Panc1 (cell line): Measurements from ENCODE around the gene FAM151B. TPM values are rescaled to one million over a fixed set of nuclear protein-coding genes. Genes with fewer than 3 reads are reported as not detected.
"Not testable (repeated sequence)": the region's sequence is repeated elsewhere in the genome, so short reads cannot be mapped to it uniquely, and the experiment has no call there.

Source experiments
- ATAC-seq: fragments of 200-7000 bp; cut with Tn5 transposase; 2 replicates; pipeline ENCODE4 v1.9.1; 2020; ENCODE audit warnings: mild to moderate bottlenecking, moderate library complexity
- BruUV-seq: library from RNA; stranded (reverse); fragments of 400-500 nt; replicated peaks from 2 replicates; lab custom pipeline; 2021; lab: Mats Ljungman, UMichigan
- CTCF ChIA-PET: fragments of 300-600 bp; sonication (Branson Sonifier 250); formaldehyde crosslinking; loops from one replicate; lab custom pipeline; 2022; ENCODE audit warnings: antibody characterized with exemption; lab: Charles Lee
- POLR2A ChIA-PET: fragments of 300-600 bp; sonication (Branson Sonifier 250); formaldehyde crosslinking; loops from one replicate; lab custom pipeline; 2022; ENCODE audit warnings: antibody characterized with exemption; lab: Charles Lee
- DNase-seq: peaks from one replicate; pipeline ENCODE4 v3.0.0-alpha.2; 2010; ENCODE audit warnings: low read depth, low spot score
- H3K27ac ChIP-seq: 2 replicates; pipeline ENCODE4 v1.5.1; 2011; ENCODE audit warnings: mild to moderate bottlenecking, low read length, inconsistent platforms
- H3K27me3 ChIP-seq: fragments of 200-500 bp; sonication (Bioruptor generic); 2 replicates; pipeline ENCODE4 v1.6.0; 2014; ENCODE audit warnings: low read length, inconsistent platforms; ENCODE audit not compliant: control insufficient read depth, insufficient read depth
- H3K36me3 ChIP-seq: fragments of 200-500 bp; sonication (Bioruptor generic); 2 replicates; pipeline ENCODE4 v1.5.1; 2014; ENCODE audit warnings: inconsistent platforms, mild to moderate bottlenecking, low read length, moderate library complexity; ENCODE audit not compliant: control insufficient read depth, insufficient read depth
- H3K4me1 ChIP-seq: 2 replicates; pipeline ENCODE4 v1.5.1; 2011; ENCODE audit warnings: inconsistent platforms, mild to moderate bottlenecking, low read length, moderate library complexity; ENCODE audit not compliant: control insufficient read depth, insufficient read depth
- H3K4me3 ChIP-seq, 2 experiments: 2 replicates each; pipeline ENCODE4 v1.5.1; 2011 to 2012; ENCODE audit warnings: low read depth in 2 of 2, low read length in 2 of 2, mild to moderate bottlenecking in 2 of 2, inconsistent platforms in 1 of 2, moderate library complexity in 1 of 2
- H3K9me3 ChIP-seq: fragments of 200-500 bp; sonication (Bioruptor generic); 2 replicates; pipeline ENCODE4 v1.5.1; 2014; ENCODE audit warnings: low read depth, mild to moderate bottlenecking, inconsistent platforms, low read length, moderate library complexity; ENCODE audit not compliant: control insufficient read depth, insufficient read depth
- CTCF ChIP-seq: fragments of 450-650 bp; IDR thresholded peaks from 2 replicates; pipeline ENCODE4 v1.5.1; 2017; ENCODE audit warnings: mild to moderate bottlenecking
- POLR2AphosphoS5 ChIP-seq: IDR thresholded peaks from 2 replicates; pipeline ENCODE4 v1.6.1; 2012; ENCODE audit warnings: mild to moderate bottlenecking, low read depth, low read length, moderate library complexity
- REST ChIP-seq, 2 experiments: IDR thresholded peaks; 2 replicates each; pipeline ENCODE4 v1.6.1; 2011 to 2012; ENCODE audit warnings: low read depth in 2 of 2, control low read depth in 1 of 2, low read length in 1 of 2, mild to moderate bottlenecking in 1 of 2, moderate library complexity in 1 of 2; ENCODE audit not compliant: insufficient read depth in 1 of 2
- SIN3A ChIP-seq: IDR thresholded peaks from 2 replicates; pipeline ENCODE4 v1.6.1; 2012; ENCODE audit warnings: low read depth, mild to moderate bottlenecking, low read length, moderate library complexity, borderline replicate concordance; ENCODE audit not compliant: insufficient read depth
- TCF7L2 ChIP-seq: IDR thresholded peaks from 2 replicates; pipeline ENCODE4 v1.6.1; 2011; ENCODE audit warnings: mild to moderate bottlenecking, low read depth, low read length, inconsistent platforms
- in situ Hi-C: cut with HindIII; loops from 2 replicates; pipeline ENCODE4 v1.10.0; 2016; ENCODE audit warnings: low sequenced_read_pairs, low pct_unique_long_range_greater_than_20kb
- intact Hi-C: fragments of 100-400 bp; cut with micrococcal nuclease; formaldehyde crosslinking; loops from one replicate; pipeline ENCODE4 v1.10.0; 2022; ENCODE audit not compliant: unreplicated experiment
- total RNA-seq: library from RNA; stranded (reverse); gene quantifications from one replicate; pipeline ENCODE4 v1.2.1, GENCODE V29; 2021; ENCODE audit not compliant: unreplicated experiment

Gene FAM151B
- total RNA-seq, 1 experiment from 2014 or later = 2.8 TPM

- in situ Hi-C loops (no loop called here), intact Hi-C loops (no loop called here)
- H3K4me1 ChIP-seq = no peaks in the 10 kb centered on the region
- DNase-seq = no peak
- H3K9me3 ChIP-seq = peaks cover 5% of the 10 kb centered on the region; the same call in 1 of the 2 replicates
- no peak for ATAC-seq
- ChIA-PET CTCF (interaction anchor here (0.7 to 1.1 kb wide), 2 partner anchors 14 to 25 kb away, joined by 3 to 4 read pairs; no protein-coding TSS in a partner anchor), POLR2A (no interaction called here)
- no peaks in the 10 kb centered on the region for H3K27me3 ChIP-seq
- H3K4me3 ChIP-seq = no peak overlapping the region
- H3K27ac ChIP-seq = no peak overlapping the region
- TSS peak; percentile 24 for BruUV-seq
- H3K36me3 ChIP-seq = 0 out of 2 replicates have a peak, but pooled peaks cover 2% of the 10 kb centered on the region
- no peak for TF ChIP-seq REST (IDR thresholded peaks at IDR 0.05; ENCODE audit: insufficient read depth in 1 of 2, low read depth in 2 of 2, low read length in 1 of 2)
- TF ChIP-seq CTCF = no peak
- TF ChIP-seq TCF7L2 = no peak
- no peak for TF ChIP-seq POLR2AphosphoS5
- no peak for TF ChIP-seq SIN3A
These were observed 21.0 kb upstream of the FAM151B start for GRCh38 chr5:80466669-80467485.

- ChIA-PET POLR2A (interaction anchor here (0.6 kb wide), 1 partner anchor 38 kb away, joined by 19 read pairs; no protein-coding TSS in a partner anchor), CTCF (no interaction called here)
- no TSS peak for BruUV-seq
- Histone ChIP-seq H3K9me3 (no peaks in the 10 kb centered on the region), H3K27me3 (no peaks in the 10 kb centered on the region), H3K4me3 (no peak overlapping the region), H3K27ac (no peak overlapping the region), H3K36me3 (0 out of 2 replicates have a peak, but pooled peaks cover 2% of the 10 kb centered on the region), H3K4me1 (no peaks in the 10 kb centered on the region)
- DNase-seq (no peak), ATAC-seq (no peak)
- no peak for TF ChIP-seq POLR2AphosphoS5
- TF ChIP-seq REST (IDR thresholded peaks at IDR 0.05; ENCODE audit: insufficient read depth in 1 of 2, low read depth in 2 of 2, low read length in 1 of 2) = no peak
- TF ChIP-seq CTCF = no peak
- TF ChIP-seq SIN3A = no peak
- no peak for TF ChIP-seq TCF7L2
- in situ Hi-C loops = no loop called here
- intact Hi-C loops = no loop called here
These were observed 19.8 kb upstream of the FAM151B start for GRCh38 chr5:80468131-80468530.

- H3K36me3 ChIP-seq = peaks cover 18% of the 10 kb centered on the region; the same call in 1 of the 2 replicates
- in situ Hi-C loops, H3K27me3 ChIP-seq, DNase-seq, BruUV-seq, H3K9me3 ChIP-seq, CTCF ChIA-PET, H3K27ac ChIP-seq, H3K4me1 ChIP-seq, ATAC-seq, H3K4me3 ChIP-seq, intact Hi-C loops: not testable (repeated sequence)
- POLR2A ChIA-PET = interaction anchor here (0.6 kb wide), 1 partner anchor 1027 kb away, joined by 4 read pairs; no protein-coding TSS in a partner anchor
These were observed 17.3 kb upstream of the FAM151B start for GRCh38 chr5:80470631-80471030.
